Activated effector memory CD4-positive, alpha-beta T cell treated with Interleukin-2 at 50 U/mL for 16 hours (primary cell): ENCODE results near the gene DPPA5.
"Not testable (repeated sequence)": the region's sequence is repeated elsewhere in the genome, so short reads cannot be mapped to it uniquely, and the experiment has no call there.

ENCODE experiments used
- DNase-seq: peaks from one replicate; pipeline ENCODE4 v3.0.0-alpha.2; 2020

Gene DPPA5

GRCh38 chr6:73353636-73354593, at the start of gene DPPA5:
DPPA5 (minus strand) TSS chr6:73354276; CDS start chr6:73354225, 51 bp downstream.
- no peak for DNase-seq

- no peak for DNase-seq
These were observed 46.6 kb upstream of the DPPA5 start for GRCh38 chr6:73400656-73401055.

GRCh38 chr6:73395875-73396274, 41.8 kb upstream of the DPPA5 start:
- DNase-seq: no peak

GRCh38 chr6:73394577-73395354, 40.7 kb upstream of the DPPA5 start, which contains the start of gene DDX43:
DDX43 (plus strand) TSS chr6:73394828; CDS start chr6:73394906, 78 bp downstream.
- DNase-seq: peak; percentile 32

- no peak for DNase-seq
These were observed 39.2 kb upstream of the DPPA5 start for GRCh38 chr6:73393278-73393677.

- DNase-seq: not testable (repeated sequence)
These were observed 38.1 kb upstream of the DPPA5 start for GRCh38 chr6:73392188-73392587.

- DNase-seq: no peak
These were observed 37.6 kb upstream of the DPPA5 start for GRCh38 chr6:73391675-73392074.

- no peak for DNase-seq
These were observed 35.8 kb upstream of the DPPA5 start for GRCh38 chr6:73389854-73390253.

GRCh38 chr6:73388800-73389512, 34.9 kb upstream of the DPPA5 start:
- peak; percentile 46 for DNase-seq

- DNase-seq: no peak
These were observed 34.3 kb upstream of the DPPA5 start for GRCh38 chr6:73388433-73388799.

- no peak for DNase-seq
These were observed 28.5 kb upstream of the DPPA5 start for GRCh38 chr6:73382462-73383113.

GRCh38 chr6:73381531-73381930, 27.5 kb upstream of the DPPA5 start:
- not testable (repeated sequence) for DNase-seq

GRCh38 chr6:73377225-73377624, 23.1 kb upstream of the DPPA5 start:
- no peak for DNase-seq

GRCh38 chr6:73375216-73375615, 21.1 kb upstream of the DPPA5 start:
- no peak for DNase-seq

GRCh38 chr6:73372516-73372915, 18.4 kb upstream of the DPPA5 start:
- no peak for DNase-seq

- no peak for DNase-seq
These were observed 17.9 kb upstream of the DPPA5 start for GRCh38 chr6:73371984-73372383.

- no peak for DNase-seq
These were observed 15.5 kb upstream of the DPPA5 start, which contains the start of gene OOEP for GRCh38 chr6:73369563-73369962. OOEP (minus strand) TSS chr6:73369897; CDS start chr6:73369792, 105 bp downstream.

- no peak for DNase-seq
These were observed 15.1 kb upstream of the DPPA5 start for GRCh38 chr6:73369157-73369556.

- DNase-seq: no peak
These were observed 14.6 kb upstream of the DPPA5 start for GRCh38 chr6:73368675-73369074.

GRCh38 chr6:73367761-73368355, 13.8 kb upstream of the DPPA5 start:
- no peak for DNase-seq

- DNase-seq: no peak
These were observed 10.5 kb upstream of the DPPA5 start for GRCh38 chr6:73364549-73364948.

- DNase-seq: no peak
These were observed 10.0 kb upstream of the DPPA5 start for GRCh38 chr6:73364121-73364520.
